Ishikawa (cell line): ENCODE data around the gene GRID2.

ENCODE experiments used
- EGR1 ChIP-seq: IDR thresholded peaks from 2 replicates; pipeline ENCODE4 v1.6.1; 2012
- MAX ChIP-seq: IDR thresholded peaks from 2 replicates; pipeline ENCODE4 v1.6.1; 2012
- NFIC ChIP-seq: IDR thresholded peaks from 2 replicates; pipeline ENCODE4 v1.6.1; 2012
- TAF1 ChIP-seq: IDR thresholded peaks from 2 replicates; pipeline ENCODE4 v1.6.1; 2012; ENCODE audit warnings: low read depth, mild to moderate bottlenecking
- TEAD4 ChIP-seq: IDR thresholded peaks from 2 replicates; pipeline ENCODE4 v1.6.1; 2012
- YY1 ChIP-seq: IDR thresholded peaks from 2 replicates; pipeline ENCODE4 v1.6.1; 2012; ENCODE audit warnings: low read depth
- ZBTB7A ChIP-seq: IDR thresholded peaks from 2 replicates; pipeline ENCODE4 v1.6.1; 2012; ENCODE audit warnings: low read depth

GRCh38 chr4:93355411-93355810 is 1051.6 kb downstream of the GRID2 start:
- TF ChIP-seq MAX = no peak
- no peak for TF ChIP-seq TAF1
- TF ChIP-seq TEAD4 = no peak
- no peak for TF ChIP-seq YY1
- TF ChIP-seq EGR1 = no peak
- TF ChIP-seq ZBTB7A = no peak
- no peak for TF ChIP-seq NFIC
